Measurements from ENCODE around the gene SLC39A1.

Gene SLC39A1

GRCh38 chr1:153987621-153988020 is 24.3 kb upstream of the SLC39A1 start:
- Histone ChIP-seq H3K27me3 (ENCODE audit: insufficient read depth, low read length) (no peaks in the 10 kb centered on the region), H3K9ac (ENCODE audit: low read length) (no peak overlapping the region), H3K27ac (ENCODE audit: low read depth, low read length, poor library complexity, severe bottlenecking) (peak overlapping the region; percentile 59), H3K79me2 (ENCODE audit: insufficient read depth, low read length) (peaks cover 8% of the 10 kb centered on the region; the same call in 1 of the 2 replicates), H3F3A (ENCODE audit: insufficient read depth, low read length) (no peaks in the 10 kb centered on the region), H3K9me3 (ENCODE audit: low read length) (no peaks in the 10 kb centered on the region), H3K9me2 (ENCODE audit: low read depth, low read length) (no peaks in the 10 kb centered on the region), H3K4me3 (ENCODE audit: low read depth, low read length, poor library complexity, severe bottlenecking) (no peak overlapping the region), H3K36me3 (ENCODE audit: insufficient read depth, low read length) (peaks cover 20% of the 10 kb centered on the region), H4K20me1 (ENCODE audit: insufficient read depth, low read length) (no peaks in the 10 kb centered on the region), H2AFZ (ENCODE audit: low read length) (no peak overlapping the region), H3K4me1 (ENCODE audit: insufficient read depth, low read length, severe bottlenecking) (peaks cover 35% of the 10 kb centered on the region), H3K4me2 (ENCODE audit: low read length) (no peak overlapping the region)
- TF ChIP-seq, protein P1, sequence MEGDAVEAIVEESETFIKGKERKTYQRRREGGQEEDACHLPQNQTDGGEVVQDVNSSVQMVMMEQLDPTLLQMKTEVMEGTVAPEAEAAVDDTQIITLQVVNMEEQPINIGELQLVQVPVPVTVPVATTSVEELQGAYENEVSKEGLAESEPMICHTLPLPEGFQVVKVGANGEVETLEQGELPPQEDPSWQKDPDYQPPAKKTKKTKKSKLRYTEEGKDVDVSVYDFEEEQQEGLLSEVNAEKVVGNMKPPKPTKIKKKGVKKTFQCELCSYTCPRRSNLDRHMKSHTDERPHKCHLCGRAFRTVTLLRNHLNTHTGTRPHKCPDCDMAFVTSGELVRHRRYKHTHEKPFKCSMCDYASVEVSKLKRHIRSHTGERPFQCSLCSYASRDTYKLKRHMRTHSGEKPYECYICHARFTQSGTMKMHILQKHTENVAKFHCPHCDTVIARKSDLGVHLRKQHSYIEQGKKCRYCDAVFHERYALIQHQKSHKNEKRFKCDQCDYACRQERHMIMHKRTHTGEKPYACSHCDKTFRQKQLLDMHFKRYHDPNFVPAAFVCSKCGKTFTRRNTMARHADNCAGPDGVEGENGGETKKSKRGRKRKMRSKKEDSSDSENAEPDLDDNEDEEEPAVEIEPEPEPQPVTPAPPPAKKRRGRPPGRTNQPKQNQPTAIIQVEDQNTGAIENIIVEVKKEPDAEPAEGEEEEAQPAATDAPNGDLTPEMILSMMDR (IDR thresholded peaks at IDR 0.05; ENCODE audit: low read length): no peak
- no peak for TF ChIP-seq EZH2 (IDR thresholded peaks at IDR 0.05; ENCODE audit: borderline replicate concordance, low read length)

GRCh38 chr1:153985941-153986761 is 22.8 kb upstream of the SLC39A1 start, which contains the start of gene RAB13:
Gene RAB13 (minus strand): TSS chr1:153986339. CDS start chr1:153986236, 103 bp downstream.
- H3K4me1 ChIP-seq (ENCODE audit: insufficient read depth, low read length, severe bottlenecking): peaks cover 20% of the 10 kb centered on the region
- peak within 1 kb of the TSS; percentile 30; the same call in 1 of the 2 replicates for H3K9ac ChIP-seq (ENCODE audit: low read length)
- peak within 1 kb of the TSS; percentile 27 for H3K4me3 ChIP-seq (ENCODE audit: low read depth, low read length, poor library complexity, severe bottlenecking)

GRCh38 chr1:153985341-153985912 is 22.1 kb upstream of the SLC39A1 start:
- H3K4me2 ChIP-seq (ENCODE audit: low read length): no peak overlapping the region

More at GRCh38 chr1:153985941-153986761, 22.8 kb upstream of the SLC39A1 start, which contains the start of gene RAB13:
- Histone ChIP-seq H3K27ac (ENCODE audit: low read depth, low read length, poor library complexity, severe bottlenecking) (peak within 1 kb of the TSS; percentile 59), H3K9me3 (ENCODE audit: low read length) (no peaks in the 10 kb centered on the region), H3K4me2 (ENCODE audit: low read length) (peak within 1 kb of the TSS; percentile 45), H3K9me2 (ENCODE audit: low read depth, low read length) (no peaks in the 10 kb centered on the region), H3K27me3 (ENCODE audit: insufficient read depth, low read length) (no peaks in the 10 kb centered on the region), H2AFZ (ENCODE audit: low read length) (no peak within 1 kb of the TSS; the same call in 1 of the 2 replicates), H3K36me3 (ENCODE audit: insufficient read depth, low read length) (peaks cover 5% of the 10 kb centered on the region), H3K79me2 (ENCODE audit: insufficient read depth, low read length) (peaks cover 1% of the 10 kb centered on the region; the same call in 1 of the 2 replicates), H4K20me1 (ENCODE audit: insufficient read depth, low read length) (no peaks in the 10 kb centered on the region), H3F3A (ENCODE audit: insufficient read depth, low read length) (no peaks in the 10 kb centered on the region)
- no peak for TF ChIP-seq EZH2 (IDR thresholded peaks at IDR 0.05; ENCODE audit: borderline replicate concordance, low read length)
- TF ChIP-seq, protein P1 (IDR thresholded peaks at IDR 0.05; ENCODE audit: low read length): no peak

More at GRCh38 chr1:153985341-153985912, 22.1 kb upstream of the SLC39A1 start:
- Histone ChIP-seq H3K4me3 (ENCODE audit: low read depth, low read length, poor library complexity, severe bottlenecking) (no peak overlapping the region), H4K20me1 (ENCODE audit: insufficient read depth, low read length) (no peaks in the 10 kb centered on the region), H3K79me2 (ENCODE audit: insufficient read depth, low read length) (no peaks in the 10 kb centered on the region), H3K9me3 (ENCODE audit: low read length) (no peaks in the 10 kb centered on the region), H3K9me2 (ENCODE audit: low read depth, low read length) (no peaks in the 10 kb centered on the region), H3K27me3 (ENCODE audit: insufficient read depth, low read length) (no peaks in the 10 kb centered on the region), H3K9ac (ENCODE audit: low read length) (no peak overlapping the region), H3K4me1 (ENCODE audit: insufficient read depth, low read length, severe bottlenecking) (peaks cover 19% of the 10 kb centered on the region), H3K27ac (ENCODE audit: low read depth, low read length, poor library complexity, severe bottlenecking) (no peak overlapping the region), H2AFZ (ENCODE audit: low read length) (no peak overlapping the region), H3K36me3 (ENCODE audit: insufficient read depth, low read length) (no peaks in the 10 kb centered on the region), H3F3A (ENCODE audit: insufficient read depth, low read length) (no peaks in the 10 kb centered on the region)
- no peak for TF ChIP-seq EZH2 (IDR thresholded peaks at IDR 0.05; ENCODE audit: borderline replicate concordance, low read length)
- TF ChIP-seq, protein P1 (IDR thresholded peaks at IDR 0.05; ENCODE audit: low read length): no peak

All from OCI-LY1 (cell line).